ENCODE measurements around the gene USH1G. TPM values are rescaled to one million over a fixed set of nuclear protein-coding genes. Genes with fewer than 3 reads are reported as not detected.

USH1G gene
- total RNA-seq, 2 donors from 2014 or later = 1.1 TPM; not detected in 1

GRCh38 chr17:74963656-74964055, 40.6 kb upstream of the USH1G start:
- Histone ChIP-seq H3K27ac (no peak overlapping the region), H3K9me3 (no peaks in the 10 kb centered on the region), H3K27me3 (replicated peaks; ENCODE audit: insufficient read depth) (no peaks in the 10 kb centered on the region), H3K4me1 (replicated peaks) (peaks cover 6% of the 10 kb centered on the region), H3K36me3 (no peaks in the 10 kb centered on the region), H3K4me3 (no peak overlapping the region)
- TF ChIP-seq POLR2AphosphoS5 (IDR thresholded peaks at IDR 0.05) (no peak), CTCF (IDR thresholded peaks at IDR 0.05) (no peak), POLR2A (IDR thresholded peaks at IDR 0.05) (no peak)
- intact Hi-C loops (cut with DNase I) = loop anchor here (5.0 kb wide), 3 partner anchors 69 to 239 kb away; partner anchors contain the start of gene ARMC7
- no peak for DNase-seq (ENCODE audit: low spot score)
- 70% methylated on average over 12 of the region's 12 CpGs for WGBS

GRCh38 chr17:74962622-74963394, 39.8 kb upstream of the USH1G start:
- no peaks in the 10 kb centered on the region for H3K9me3 ChIP-seq
- no peak for DNase-seq (ENCODE audit: low spot score)
- 84% methylated on average over 18 of the region's 18 CpGs for WGBS
- H3K4me1 ChIP-seq (replicated peaks) = no peaks in the 10 kb centered on the region
- no peak overlapping the region for H3K4me3 ChIP-seq
- H3K36me3 ChIP-seq = no peaks in the 10 kb centered on the region
- H3K27me3 ChIP-seq (replicated peaks; ENCODE audit: insufficient read depth) = no peaks in the 10 kb centered on the region
- intact Hi-C loops (cut with DNase I) = loop anchor here (5.0 kb wide), 3 partner anchors 69 to 239 kb away; partner anchors contain the start of gene ARMC7
- no peak for TF ChIP-seq POLR2A (IDR thresholded peaks at IDR 0.05)
- no peak for TF ChIP-seq POLR2AphosphoS5 (IDR thresholded peaks at IDR 0.05)
- no peak for TF ChIP-seq CTCF (IDR thresholded peaks at IDR 0.05)
- no peak overlapping the region for H3K27ac ChIP-seq

- TF ChIP-seq CTCF (IDR thresholded peaks at IDR 0.05) (peak; percentile 52 to 92 (median 86)), POLR2A (IDR thresholded peaks at IDR 0.05) (no peak), POLR2AphosphoS5 (IDR thresholded peaks at IDR 0.05) (peak; percentile 65)
- Histone ChIP-seq H3K27ac (no peak overlapping the region), H3K4me1 (replicated peaks) (no peaks in the 10 kb centered on the region), H3K9me3 (no peaks in the 10 kb centered on the region), H3K36me3 (no peaks in the 10 kb centered on the region), H3K27me3 (replicated peaks; ENCODE audit: insufficient read depth) (no peaks in the 10 kb centered on the region), H3K4me3 (no peak overlapping the region)
- peak; percentile 88 for DNase-seq (ENCODE audit: low spot score)
- WGBS = 45% methylated on average over 23 of the region's 23 CpGs
- intact Hi-C loops (cut with DNase I) = loop anchor here (5.0 kb wide), 3 partner anchors 70 to 240 kb away; partner anchors contain the start of gene ARMC7
Observed at GRCh38 chr17:74961657-74962350, 38.7 kb upstream of the USH1G start.

- Histone ChIP-seq H3K4me1 (replicated peaks) (no peaks in the 10 kb centered on the region), H3K27me3 (replicated peaks; ENCODE audit: insufficient read depth) (no peaks in the 10 kb centered on the region), H3K36me3 (no peaks in the 10 kb centered on the region), H3K4me3 (no peak overlapping the region), H3K9me3 (no peaks in the 10 kb centered on the region), H3K27ac (no peak overlapping the region)
- DNase-seq (ENCODE audit: low spot score) = no peak
- TF ChIP-seq POLR2AphosphoS5 (IDR thresholded peaks at IDR 0.05) (no peak), CTCF (IDR thresholded peaks at IDR 0.05) (peak in 1 of 4 experiments; percentile 28), POLR2A (IDR thresholded peaks at IDR 0.05) (no peak)
- 53% methylated on average over 19 of the region's 19 CpGs for WGBS
- intact Hi-C loops (cut with DNase I) = loop anchor here (5.0 kb wide), 3 partner anchors 72 to 242 kb away; partner anchors contain the start of gene ARMC7
Observed at GRCh38 chr17:74960570-74961342, 37.7 kb upstream of the USH1G start.
